ENCODE data around the gene ST8SIA5. TPM values are rescaled to one million over a fixed set of nuclear protein-coding genes. Genes with fewer than 3 reads are reported as not detected.

Gene ST8SIA5
- polyA plus RNA-seq, 1 of the 3 experiments (the other 2 are of a cell fraction) = 0.08 TPM

- ChIA-PET POLR2A (no interaction called here), CTCF (no interaction called here)
- H3K9ac ChIP-seq = no peak overlapping the region
- no peaks in the 10 kb centered on the region for H3K4me1 ChIP-seq (ENCODE audit: control insufficient read depth in 1 of 2, insufficient read depth in 2 of 2, low read depth in 1 of 2, low read length in 1 of 2)
- H3K27ac ChIP-seq (ENCODE audit: low read depth in 2 of 2, low read length in 1 of 2) = no peak overlapping the region
- H2AFZ ChIP-seq (ENCODE audit: low read depth) = no peak overlapping the region
- no peaks in the 10 kb centered on the region for H3K79me2 ChIP-seq (ENCODE audit: insufficient read depth)
- H3K9me2 ChIP-seq = no peaks in the 10 kb centered on the region
- H3K27me3 ChIP-seq (ENCODE audit: insufficient read depth) = no peaks in the 10 kb centered on the region
- no peak for TF ChIP-seq ZBTB33 (IDR thresholded peaks at IDR 0.05; ENCODE audit: borderline replicate concordance, low read depth)
- no peak for TF ChIP-seq CTCF (IDR thresholded peaks at IDR 0.05)
- TF ChIP-seq NFIC (IDR thresholded peaks at IDR 0.05; ENCODE audit: borderline replicate concordance) = no peak
- no peak for TF ChIP-seq NRF1 (IDR thresholded peaks at IDR 0.05; ENCODE audit: low read depth, low read length)
- no peak for TF ChIP-seq USF1 (IDR thresholded peaks at IDR 0.05; ENCODE audit: borderline replicate concordance, low read depth)
- no peak for TF ChIP-seq TAF1 (IDR thresholded peaks at IDR 0.05; ENCODE audit: borderline replicate concordance, low read depth, low read length)
- TF ChIP-seq TEAD4 (IDR thresholded peaks at IDR 0.05; ENCODE audit: borderline replicate concordance, insufficient read depth) = no peak
- no peak for TF ChIP-seq REST (IDR thresholded peaks at IDR 0.05; ENCODE audit: low read depth, low read length)
- no peak for TF ChIP-seq SMC3 (IDR thresholded peaks at IDR 0.05; ENCODE audit: low read depth, low read length)
- no peak for TF ChIP-seq EP300 (IDR thresholded peaks at IDR 0.05; ENCODE audit: borderline replicate concordance in 1 of 2, low read depth in 1 of 2, low read length in 1 of 2)
- no peak for TF ChIP-seq MAX (IDR thresholded peaks at IDR 0.05; ENCODE audit: low read depth)
- no peak for TF ChIP-seq RCOR1 (IDR thresholded peaks at IDR 0.05; ENCODE audit: low read length)
- no peak for TF ChIP-seq GATA2 (CRISPR knock-in tag; IDR thresholded peaks at IDR 0.05)
- no peak for TF ChIP-seq POLR2AphosphoS5 (IDR thresholded peaks at IDR 0.05; ENCODE audit: low read depth, low read length)
- no peak for TF ChIP-seq FOXM1 (IDR thresholded peaks at IDR 0.05; ENCODE audit: low read depth)
- no peak for TF ChIP-seq GABPA (IDR thresholded peaks at IDR 0.05; ENCODE audit: low read depth)
- no peak for TF ChIP-seq CHD2 (IDR thresholded peaks at IDR 0.05; ENCODE audit: low read length, partially characterized antibody)
- no peak for TF ChIP-seq RXRA (IDR thresholded peaks at IDR 0.05; ENCODE audit: borderline replicate concordance, low read depth)
- no peak overlapping the region for H3K4me2 ChIP-seq
- H3K9me3 ChIP-seq = no peaks in the 10 kb centered on the region
- no peaks in the 10 kb centered on the region for H3K36me3 ChIP-seq (replicated peaks in 1 of 2; ENCODE audit: control insufficient read depth in 1 of 2, insufficient read depth in 2 of 2, low read length in 1 of 2)
- H3F3A ChIP-seq (replicated peaks; ENCODE audit: insufficient read depth) = no peaks in the 10 kb centered on the region
- H4K20me1 ChIP-seq (ENCODE audit: insufficient read depth) = no peaks in the 10 kb centered on the region
- WGBS (ENCODE audit: low lambda C conversion rate) = 55% methylated on average over 4 of the region's 6 CpGs
- no peak overlapping the region for H3K4me3 ChIP-seq (ENCODE audit: low read depth in 2 of 2, low read length in 1 of 2)
- no peak for DNase-seq
Measured at GRCh38 chr18:46728219-46728930, 28.5 kb downstream of the ST8SIA5 start.

All from SK-N-SH (cell line).